KMS-11 (cell line): ENCODE data around the gene SMARCE1.
"Not testable (repeated sequence)": the region's sequence is repeated elsewhere in the genome, so short reads cannot be mapped to it uniquely, and the experiment has no call there.

Experiments used
- H2AFZ ChIP-seq: fragments of 200-600 bp; sonication (generic); 2 replicates; pipeline ENCODE4 v1.6.1; 2016; ENCODE audit warnings: antibody characterized with exemption, mixed run types, low read depth
- H3K27ac ChIP-seq: fragments of 200-600 bp; sonication (generic); 2 replicates; pipeline ENCODE4 v1.6.1; 2016; ENCODE audit warnings: mild to moderate bottlenecking, mixed run types
- H3K27me3 ChIP-seq: fragments of 200-600 bp; sonication (generic); 2 replicates; pipeline ENCODE4 v1.6.1; 2017; ENCODE audit warnings: mild to moderate bottlenecking, low read depth, mixed run types, moderate library complexity; ENCODE audit not compliant: insufficient read depth
- H3K36me3 ChIP-seq: fragments of 200-600 bp; sonication (generic); 2 replicates; pipeline ENCODE4 v1.6.1; 2017; ENCODE audit warnings: mild to moderate bottlenecking, mixed run types; ENCODE audit not compliant: insufficient read depth
- H3K4me1 ChIP-seq: fragments of 200-600 bp; sonication (generic); 2 replicates; pipeline ENCODE4 v1.6.1; 2016; ENCODE audit warnings: mild to moderate bottlenecking, low read depth, mixed run types; ENCODE audit not compliant: poor library complexity, severe bottlenecking
- H3K4me2 ChIP-seq: fragments of 200-600 bp; sonication (generic); 2 replicates; pipeline ENCODE4 v1.7.0; 2016; ENCODE audit warnings: mild to moderate bottlenecking, mixed run types
- H3K4me3 ChIP-seq: fragments of 200-600 bp; sonication (generic); IDR thresholded peaks from 2 replicates; pipeline ENCODE4 v1.6.1; 2017; ENCODE audit warnings: low read depth, low read length, mixed read lengths; ENCODE audit not compliant: insufficient read depth
- H3K79me2 ChIP-seq: fragments of 200-600 bp; sonication (generic); 2 replicates; pipeline ENCODE4 v1.6.1; 2016; ENCODE audit warnings: low read depth, mixed run types; ENCODE audit not compliant: insufficient read depth
- H3K9ac ChIP-seq: fragments of 200-600 bp; sonication (generic); 2 replicates; pipeline ENCODE4 v1.6.1; 2016; ENCODE audit warnings: mild to moderate bottlenecking, mixed run types
- H4K20me1 ChIP-seq: fragments of 200-600 bp; sonication (generic); 2 replicates; pipeline ENCODE4 v1.6.1; 2016; ENCODE audit warnings: mild to moderate bottlenecking, mixed run types; ENCODE audit not compliant: insufficient read depth
- CTCF ChIP-seq: fragments of 200-600 bp; sonication (generic); conservative IDR thresholded peaks from 2 replicates; pipeline ENCODE4 v1.6.1; 2017; ENCODE audit warnings: low read depth, mild to moderate bottlenecking, antibody characterized with exemption, low read length, moderate library complexity, mixed read lengths

SMARCE1 gene

GRCh38 chr17:40597156-40597555 lies 50.5 kb downstream of the SMARCE1 start:
- H3K36me3 ChIP-seq = no peaks in the 10 kb centered on the region
- no peak overlapping the region for H2AFZ ChIP-seq
- H3K4me2 ChIP-seq = no peak overlapping the region
- H3K27ac ChIP-seq = no peak overlapping the region
- no peak overlapping the region for H3K9ac ChIP-seq
- no peaks in the 10 kb centered on the region for H4K20me1 ChIP-seq
- no peaks in the 10 kb centered on the region for H3K4me1 ChIP-seq
- no peak overlapping the region for H3K4me3 ChIP-seq
- TF ChIP-seq CTCF = no peak
- no peaks in the 10 kb centered on the region for H3K27me3 ChIP-seq
- H3K79me2 ChIP-seq = no peaks in the 10 kb centered on the region

- Histone ChIP-seq H3K4me2 (no peak overlapping the region), H3K79me2 (no peaks in the 10 kb centered on the region), H3K27ac (no peak overlapping the region), H4K20me1 (no peaks in the 10 kb centered on the region), H3K4me1 (no peaks in the 10 kb centered on the region), H2AFZ (no peak overlapping the region), H3K27me3 (no peaks in the 10 kb centered on the region), H3K4me3 (no peak overlapping the region), H3K9ac (no peak overlapping the region), H3K36me3 (no peaks in the 10 kb centered on the region)
- no peak for TF ChIP-seq CTCF
These were observed 51.2 kb downstream of the SMARCE1 start for GRCh38 chr17:40596261-40596919.

GRCh38 chr17:40590742-40591141 lies 56.9 kb downstream of the SMARCE1 start:
- Histone ChIP-seq H3K79me2 (no peaks in the 10 kb centered on the region), H3K9ac (no peak overlapping the region), H3K27ac (no peak overlapping the region), H3K4me2 (no peak overlapping the region), H3K36me3 (no peaks in the 10 kb centered on the region), H3K4me3 (no peak overlapping the region), H4K20me1 (no peaks in the 10 kb centered on the region), H3K4me1 (no peaks in the 10 kb centered on the region), H2AFZ (no peak overlapping the region), H3K27me3 (no peaks in the 10 kb centered on the region)
- TF ChIP-seq CTCF = no peak

- Histone ChIP-seq H2AFZ (no peak overlapping the region), H3K36me3 (no peaks in the 10 kb centered on the region), H3K27ac (no peak overlapping the region), H3K4me1 (no peaks in the 10 kb centered on the region), H4K20me1 (no peaks in the 10 kb centered on the region), H3K4me3 (no peak overlapping the region), H3K27me3 (no peaks in the 10 kb centered on the region), H3K4me2 (no peak overlapping the region), H3K79me2 (no peaks in the 10 kb centered on the region), H3K9ac (no peak overlapping the region)
- no peak for TF ChIP-seq CTCF
These were observed 59.1 kb downstream of the SMARCE1 start for GRCh38 chr17:40588552-40588951.

- H3K27me3 ChIP-seq, H3K9ac ChIP-seq, H3K79me2 ChIP-seq, H4K20me1 ChIP-seq, H3K4me3 ChIP-seq, H3K4me2 ChIP-seq, H2AFZ ChIP-seq, H3K27ac ChIP-seq, H3K36me3 ChIP-seq: not testable (repeated sequence)
- peaks cover 18% of the 10 kb centered on the region for H3K4me1 ChIP-seq
These were observed 61.4 kb downstream of the SMARCE1 start for GRCh38 chr17:40586264-40586663.

GRCh38 chr17:40584950-40585349 lies 62.7 kb downstream of the SMARCE1 start:
- H3K79me2 ChIP-seq, H3K9ac ChIP-seq, H3K4me2 ChIP-seq, H2AFZ ChIP-seq, H3K27me3 ChIP-seq, H3K4me3 ChIP-seq, H3K36me3 ChIP-seq, H3K27ac ChIP-seq, H4K20me1 ChIP-seq: not testable (repeated sequence)
- H3K4me1 ChIP-seq = peaks cover 21% of the 10 kb centered on the region
